KMS-11 (cell line): ENCODE measurements around the gene ADAM12.

Experiments used
- H2AFZ ChIP-seq: fragments of 200-600 bp; sonication (generic); 2 replicates; pipeline ENCODE4 v1.6.1; 2016; ENCODE audit warnings: antibody characterized with exemption, mixed run types, low read depth
- H3K27ac ChIP-seq: fragments of 200-600 bp; sonication (generic); 2 replicates; pipeline ENCODE4 v1.6.1; 2016; ENCODE audit warnings: mild to moderate bottlenecking, mixed run types
- H3K27me3 ChIP-seq: fragments of 200-600 bp; sonication (generic); 2 replicates; pipeline ENCODE4 v1.6.1; 2017; ENCODE audit warnings: mild to moderate bottlenecking, low read depth, mixed run types, moderate library complexity; ENCODE audit not compliant: insufficient read depth
- H3K36me3 ChIP-seq: fragments of 200-600 bp; sonication (generic); 2 replicates; pipeline ENCODE4 v1.6.1; 2017; ENCODE audit warnings: mild to moderate bottlenecking, mixed run types; ENCODE audit not compliant: insufficient read depth
- H3K4me1 ChIP-seq: fragments of 200-600 bp; sonication (generic); 2 replicates; pipeline ENCODE4 v1.6.1; 2016; ENCODE audit warnings: mild to moderate bottlenecking, low read depth, mixed run types; ENCODE audit not compliant: poor library complexity, severe bottlenecking
- H3K4me2 ChIP-seq: fragments of 200-600 bp; sonication (generic); 2 replicates; pipeline ENCODE4 v1.7.0; 2016; ENCODE audit warnings: mild to moderate bottlenecking, mixed run types
- H3K4me3 ChIP-seq: fragments of 200-600 bp; sonication (generic); IDR thresholded peaks from 2 replicates; pipeline ENCODE4 v1.6.1; 2017; ENCODE audit warnings: low read depth, low read length, mixed read lengths; ENCODE audit not compliant: insufficient read depth
- H3K79me2 ChIP-seq: fragments of 200-600 bp; sonication (generic); 2 replicates; pipeline ENCODE4 v1.6.1; 2016; ENCODE audit warnings: low read depth, mixed run types; ENCODE audit not compliant: insufficient read depth
- H3K9ac ChIP-seq: fragments of 200-600 bp; sonication (generic); 2 replicates; pipeline ENCODE4 v1.6.1; 2016; ENCODE audit warnings: mild to moderate bottlenecking, mixed run types
- H4K20me1 ChIP-seq: fragments of 200-600 bp; sonication (generic); 2 replicates; pipeline ENCODE4 v1.6.1; 2016; ENCODE audit warnings: mild to moderate bottlenecking, mixed run types; ENCODE audit not compliant: insufficient read depth
- CTCF ChIP-seq: fragments of 200-600 bp; sonication (generic); conservative IDR thresholded peaks from 2 replicates; pipeline ENCODE4 v1.6.1; 2017; ENCODE audit warnings: low read depth, mild to moderate bottlenecking, antibody characterized with exemption, low read length, moderate library complexity, mixed read lengths

ADAM12 gene

GRCh38 chr10:126080879-126081411 lies 307.3 kb downstream of the ADAM12 start:
- no peaks in the 10 kb centered on the region for H3K36me3 ChIP-seq
- no peaks in the 10 kb centered on the region for H3K79me2 ChIP-seq
- H2AFZ ChIP-seq: no peak overlapping the region
- H3K27me3 ChIP-seq: no peaks in the 10 kb centered on the region
- no peak overlapping the region for H3K4me2 ChIP-seq
- H3K4me3 ChIP-seq: no peak overlapping the region
- no peak overlapping the region for H3K9ac ChIP-seq
- H3K4me1 ChIP-seq: no peaks in the 10 kb centered on the region
- no peak for TF ChIP-seq CTCF
- H4K20me1 ChIP-seq: no peaks in the 10 kb centered on the region
- no peak overlapping the region for H3K27ac ChIP-seq

GRCh38 chr10:126080291-126080825 lies 307.9 kb downstream of the ADAM12 start:
- Histone ChIP-seq H3K27ac (no peak overlapping the region), H3K27me3 (no peaks in the 10 kb centered on the region), H3K79me2 (no peaks in the 10 kb centered on the region), H3K36me3 (no peaks in the 10 kb centered on the region), H4K20me1 (no peaks in the 10 kb centered on the region), H3K4me1 (no peaks in the 10 kb centered on the region), H2AFZ (no peak overlapping the region), H3K9ac (no peak overlapping the region), H3K4me2 (no peak overlapping the region), H3K4me3 (no peak overlapping the region)
- TF ChIP-seq CTCF: no peak

GRCh38 chr10:126075009-126075408 lies 313.3 kb downstream of the ADAM12 start:
- H3K4me1 ChIP-seq: no peaks in the 10 kb centered on the region
- no peak for TF ChIP-seq CTCF

GRCh38 chr10:126074291-126074690 lies 314.0 kb downstream of the ADAM12 start:
- no peak for TF ChIP-seq CTCF
- Histone ChIP-seq H4K20me1 (no peaks in the 10 kb centered on the region), H2AFZ (no peak overlapping the region), H3K27ac (no peak overlapping the region), H3K4me3 (no peak overlapping the region), H3K9ac (no peak overlapping the region), H3K4me1 (no peaks in the 10 kb centered on the region), H3K4me2 (no peak overlapping the region), H3K36me3 (no peaks in the 10 kb centered on the region), H3K27me3 (no peaks in the 10 kb centered on the region), H3K79me2 (no peaks in the 10 kb centered on the region)

More at GRCh38 chr10:126075009-126075408, 313.3 kb downstream of the ADAM12 start:
- no peaks in the 10 kb centered on the region for H3K36me3 ChIP-seq
- no peaks in the 10 kb centered on the region for H4K20me1 ChIP-seq
- H3K79me2 ChIP-seq: no peaks in the 10 kb centered on the region
- no peak overlapping the region for H3K4me2 ChIP-seq
- no peaks in the 10 kb centered on the region for H3K27me3 ChIP-seq
- no peak overlapping the region for H3K9ac ChIP-seq
- H2AFZ ChIP-seq: no peak overlapping the region
- no peak overlapping the region for H3K27ac ChIP-seq
- no peak overlapping the region for H3K4me3 ChIP-seq
